GM19351 (cell line): Measurements from ENCODE around the gene DHX29.

ENCODE experiments used
- ATAC-seq: cut with Tn5 transposase; IDR thresholded peaks from one replicate; pipeline ENCODE4 v1.9.1; 2021; ENCODE audit warnings: mild to moderate bottlenecking, moderate library complexity; ENCODE audit not compliant: unreplicated experiment

The DHX29 gene

GRCh38 chr5:55218967-55219366 is 88.5 kb downstream of the DHX29 start:
- ATAC-seq = no peak

- ATAC-seq = no peak
Observed at GRCh38 chr5:55211184-55211874, 96.2 kb downstream of the DHX29 start.
